GM21515 (cell line): ENCODE results near the gene CST7.
"Not testable (repeated sequence)": the region's sequence is repeated elsewhere in the genome, so short reads cannot be mapped to it uniquely, and the experiment has no call there.

ENCODE experiments used
- ATAC-seq: cut with Tn5 transposase; IDR thresholded peaks from one replicate; pipeline ENCODE4 v1.9.1; 2021; ENCODE audit not compliant: unreplicated experiment

Gene CST7

DNA sequence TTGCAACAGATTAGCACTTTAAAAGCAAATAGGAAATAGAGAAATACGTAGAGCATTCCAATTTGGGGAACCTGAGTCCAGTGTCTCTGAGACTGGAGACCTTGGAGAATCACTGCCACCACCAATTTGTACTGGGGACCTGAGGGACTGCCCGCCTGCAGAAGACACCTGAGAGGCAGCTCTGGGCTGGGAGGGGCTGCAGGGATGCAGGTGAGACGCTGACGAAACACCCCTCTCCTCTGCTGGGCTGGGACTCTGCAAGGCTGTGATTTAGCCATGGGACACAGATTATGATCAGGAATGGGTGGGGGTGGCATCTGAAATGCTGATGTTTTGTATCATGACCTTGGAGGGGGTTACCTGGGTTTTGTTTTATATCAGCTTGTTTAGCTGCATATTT is 50.5 kb downstream of the CST7 start:
- ATAC-seq = no peak

GRCh38 chr20:25000268-25000801 is 51.3 kb downstream of the CST7 start:
- no peak for ATAC-seq

- ATAC-seq = not testable (repeated sequence)
Observed at GRCh38 chr20:25001323-25001722, 52.3 kb downstream of the CST7 start.

DNA sequence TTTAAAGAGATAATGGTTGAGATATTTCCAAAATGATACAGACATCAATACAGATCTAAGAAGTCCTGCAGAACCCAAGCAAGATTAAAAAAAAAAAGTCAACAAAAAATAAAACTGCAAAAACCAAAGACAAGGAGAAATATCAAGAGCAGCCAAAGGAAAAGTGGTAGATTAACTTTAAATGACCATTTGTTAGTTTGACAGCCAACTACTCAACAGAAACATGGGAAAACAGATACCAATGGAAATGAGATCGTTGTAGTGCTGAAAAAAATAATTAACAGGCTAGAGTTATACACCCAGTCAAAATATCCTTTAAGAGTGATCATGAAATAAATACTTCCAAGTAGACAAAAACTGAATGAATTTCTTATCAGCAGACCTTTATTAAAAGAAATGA is 53.9 kb downstream of the CST7 start:
- ATAC-seq = no peak

DNA sequence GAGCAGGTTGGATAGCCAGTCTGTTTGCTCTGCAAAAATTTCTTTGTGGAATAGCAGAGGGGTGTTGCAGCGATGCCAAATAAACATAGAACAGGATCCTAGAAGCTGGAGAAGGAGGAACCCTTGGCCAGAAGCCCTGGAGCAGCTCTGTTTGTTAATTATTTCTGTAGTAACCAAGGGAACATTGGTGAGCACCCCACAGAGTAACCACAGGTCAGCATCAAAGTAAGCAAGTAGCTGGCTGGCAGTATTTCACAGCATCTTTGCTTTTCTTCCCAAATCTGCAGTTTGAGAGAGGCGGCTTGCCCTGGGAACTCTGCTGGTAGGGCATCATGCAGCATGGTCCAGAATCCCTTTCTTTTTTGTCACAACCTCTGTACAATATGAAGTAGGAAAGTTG is 56.2 kb downstream of the CST7 start:
- no peak for ATAC-seq

- no peak for ATAC-seq
Observed at GRCh38 chr20:25005661-25006060, 56.6 kb downstream of the CST7 start.

- no peak for ATAC-seq
Observed at GRCh38 chr20:25006431-25007167, 57.5 kb downstream of the CST7 start.

DNA sequence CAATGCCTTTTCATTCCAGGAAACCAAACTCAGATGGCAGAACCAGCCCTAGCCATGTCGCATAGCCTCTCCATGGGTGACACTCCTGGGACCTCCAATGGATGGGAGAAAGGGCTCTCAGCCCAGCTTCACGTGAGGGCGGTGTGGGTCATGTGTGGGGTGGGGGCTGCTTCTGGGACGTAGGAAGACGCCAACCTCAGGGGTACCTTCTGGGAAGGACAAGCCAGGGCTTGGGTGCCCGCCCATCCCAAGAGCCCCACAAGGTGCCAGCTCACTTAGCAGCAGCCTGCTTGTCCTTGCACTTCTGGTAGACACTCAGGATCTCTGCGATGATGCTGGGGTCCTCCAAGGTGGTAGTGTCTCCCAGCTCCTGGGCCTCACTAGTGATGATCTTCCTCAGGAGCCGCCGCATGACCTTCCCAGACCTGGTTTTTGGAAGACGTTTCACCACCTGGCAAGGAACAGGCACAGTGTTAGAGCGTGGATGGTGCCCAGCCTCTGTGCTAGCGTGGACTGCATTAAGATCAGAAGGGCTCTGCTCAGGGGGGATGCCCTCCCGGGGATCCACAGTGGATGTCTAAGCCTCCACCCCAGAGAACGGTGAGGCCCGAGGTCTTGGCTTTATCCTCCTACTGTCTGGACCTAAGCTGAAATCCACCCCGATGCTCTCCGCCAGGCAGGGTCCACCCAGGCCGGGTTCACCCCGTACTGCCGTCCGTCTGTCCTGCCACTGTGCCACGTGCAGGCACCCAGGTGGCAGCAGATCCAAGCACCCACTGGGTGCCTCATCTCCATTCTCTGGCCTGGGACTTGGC is 58.6 kb downstream of the CST7 start:
- ATAC-seq = no peak

DNA sequence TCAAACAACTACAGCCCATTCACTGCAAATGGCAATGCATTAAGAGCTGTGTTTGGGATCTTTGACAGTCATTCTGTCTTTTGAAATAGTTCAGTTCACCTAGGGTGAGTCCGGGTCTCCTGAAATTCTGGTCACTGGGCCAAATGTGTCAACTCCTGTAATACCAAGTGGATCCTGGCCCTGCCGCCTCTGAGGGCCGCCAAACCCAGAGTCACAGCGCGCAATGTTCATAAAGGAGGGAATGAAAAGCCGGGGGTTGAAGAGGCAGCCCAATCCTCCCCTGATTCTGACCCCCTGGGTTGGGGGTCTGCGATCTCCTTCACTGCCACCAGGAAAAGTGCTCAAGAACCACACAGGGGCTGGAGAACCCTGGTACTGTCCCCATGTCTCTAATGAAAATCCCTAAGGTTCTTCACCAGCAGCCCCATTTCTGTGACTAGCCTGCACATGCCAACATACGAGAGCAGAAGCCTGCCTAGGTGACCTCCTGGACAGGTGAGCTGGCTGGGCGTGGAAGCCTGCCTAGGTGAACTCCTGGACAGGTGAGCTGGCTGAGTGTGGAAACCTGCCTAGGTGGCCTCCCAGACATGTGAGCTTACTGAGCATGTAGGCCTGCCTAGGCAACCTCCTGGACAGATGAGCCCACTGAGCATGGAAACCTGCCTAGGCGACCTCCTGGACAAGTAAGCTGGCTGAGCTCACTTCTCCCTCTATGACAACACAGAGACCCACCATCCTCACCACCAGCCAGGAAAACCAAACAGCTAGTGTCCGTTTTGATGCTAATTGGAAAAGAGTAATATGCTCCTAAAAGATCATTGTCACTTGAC is 59.5 kb downstream of the CST7 start:
- ATAC-seq = no peak
